Posterior vena cava (tissue), 2 donors: Measurements from ENCODE around the gene PTGES3L. TPM values are rescaled to one million over a fixed set of nuclear protein-coding genes. Genes with fewer than 3 reads are reported as not detected.

Source experiments
- DNase-seq: peaks from one replicate; pipeline ENCODE4 v3.0.0-alpha.2; 2020; ENCODE audit warnings: low spot score
- intact Hi-C, 2 donors: fragments of 100-400 bp; cut with DNase I; formaldehyde crosslinking; loops; one replicate each; pipeline versions ENCODE4 v1.14.1 to v1.14.2; 2022 to 2023
- long read RNA-seq, 2 donors: library from polyadenylated mRNA; unstranded; transcript quantifications; one replicate each; pipeline ENCODE4 v2.0.0, GENCODE V29; 2020 to 2021
- total RNA-seq, 2 donors: library from RNA; stranded (reverse); fragmentation: NEBNext Ultra II Directional; extraction: Animal tissue kit (Norgen Biotek cat#: 25700); gene quantifications; one replicate each; pipeline ENCODE4 v1.2.1, GENCODE V29; 2021
- donor health status: DM: yes; HTN: yes; CAD: no.
- donor health status: DM: yes; HTN: yes; CAD: no.

PTGES3L gene
- 10 to 100 TPM in 1 of 2 donors, 1 to 10 TPM in 1; 9.9 to 11.2 TPM for total RNA-seq
- long read RNA-seq, donor 1, partial matches to known transcripts, result 0 of 3 reads
- long read RNA-seq, donor 1, other reads (novel, unspliced or antisense), result 0 of 3 reads
- long read RNA-seq, donor 2, transcript PTGES3L-206 (7 exons, 855 nt), result major isoform, 11 of 13 reads
- long read RNA-seq, donor 2, partial matches to known transcripts, result 0 of 13 reads
- long read RNA-seq, donor 2, other reads (novel, unspliced or antisense), result 0 of 13 reads

GRCh38 chr17:42979511-42980273 is at the start of gene PTGES3L:
TSS of gene PTGES3L (minus strand) at chr17:42980080. CDS start at chr17:42980053, 27 bp downstream.
- peak; percentile 83 for DNase-seq
- intact Hi-C loops, result no loop called here

DNA sequence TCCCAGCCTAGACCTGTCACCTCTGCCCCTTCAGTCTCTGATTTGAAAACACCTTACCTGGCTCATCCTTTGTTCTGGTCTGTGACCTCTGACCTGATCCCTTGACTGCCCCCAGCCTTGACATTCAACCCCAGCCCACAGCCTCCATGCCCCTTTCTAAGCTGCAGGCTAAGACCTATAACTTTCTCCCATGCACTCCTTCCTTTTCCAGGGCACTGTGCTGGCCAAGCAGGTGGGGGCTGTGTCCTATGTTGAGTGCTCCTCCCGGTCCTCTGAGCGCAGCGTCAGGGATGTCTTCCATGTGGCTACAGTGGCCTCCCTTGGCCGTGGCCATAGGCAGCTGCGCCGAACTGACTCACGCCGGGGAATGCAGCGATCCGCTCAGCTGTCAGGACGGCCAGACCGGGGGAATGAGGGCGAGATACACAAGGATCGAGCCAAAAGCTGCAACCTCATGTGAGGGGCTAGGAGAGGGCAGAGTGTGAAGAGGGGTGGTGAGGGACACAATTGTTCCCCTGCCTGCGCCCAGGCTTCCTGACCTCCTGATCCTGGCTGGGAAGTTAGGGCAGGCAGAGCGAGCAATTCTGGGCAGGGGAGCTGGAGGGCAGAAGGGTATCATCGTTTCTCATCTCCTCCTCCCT is 48.5 kb upstream of the PTGES3L start:
- DNase-seq, result peak; percentile 43
- intact Hi-C loops, result loop anchor here in 1 of 2 donors (10.0 kb wide), 2 partner anchors 146 to 286 kb away; partner anchors contain the start of gene NBR1

DNA sequence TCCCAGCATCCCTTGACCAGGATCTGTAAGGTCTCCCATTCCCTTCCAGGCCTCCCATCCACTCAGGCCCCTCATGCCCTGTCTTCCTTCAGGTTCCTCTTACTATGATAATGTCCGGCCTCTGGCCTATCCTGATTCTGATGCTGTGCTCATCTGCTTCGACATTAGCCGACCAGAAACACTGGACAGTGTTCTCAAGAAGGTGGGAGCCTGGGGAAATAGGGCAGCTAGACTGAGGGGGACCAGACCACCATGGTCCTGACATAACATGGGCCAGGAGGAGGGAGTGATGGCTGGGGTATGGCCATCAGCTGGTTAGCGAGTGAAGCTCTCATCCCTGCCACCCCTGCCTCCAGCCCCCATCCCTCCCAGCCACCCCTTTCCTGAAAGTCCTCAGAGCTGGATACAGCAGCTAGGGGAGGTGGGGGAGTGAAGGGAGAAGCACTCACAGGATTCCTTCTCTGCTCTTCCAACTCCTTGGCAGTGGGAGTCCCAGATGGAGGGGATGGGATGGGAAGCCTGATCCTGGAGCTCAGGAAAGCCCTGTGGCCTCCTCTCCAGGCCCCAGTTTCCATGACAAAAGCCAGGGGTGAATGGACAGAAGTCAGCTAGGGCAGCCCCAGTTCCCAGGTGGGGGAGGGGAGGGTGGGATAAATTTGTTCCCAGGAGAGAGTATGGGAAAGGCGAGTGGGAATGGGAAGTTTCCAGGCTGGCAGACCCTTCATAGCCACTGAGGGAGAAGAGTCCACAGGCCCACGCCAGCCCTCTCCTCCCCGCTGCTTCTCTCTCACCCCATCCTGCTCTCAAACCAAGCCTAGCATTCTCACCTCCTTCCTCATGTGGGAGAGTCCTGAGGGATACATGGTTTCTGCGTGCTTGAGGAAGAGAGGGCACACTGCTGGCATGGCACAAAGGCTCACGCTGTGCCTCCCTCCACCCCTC is 47.5 kb upstream of the PTGES3L start:
- intact Hi-C loops, result loop anchor here in 1 of 2 donors (10.0 kb wide), 2 partner anchors 147 to 287 kb away; partner anchors contain the start of gene NBR1

GRCh38 chr17:43026595-43026994 is 46.7 kb upstream of the PTGES3L start:
- intact Hi-C loops, result loop anchor here in 1 of 2 donors (10.0 kb wide), 2 partner anchors 148 to 288 kb away; partner anchors contain the start of gene NBR1
- DNase-seq, result no peak

More for the DNA sequence above, 47.5 kb upstream of the PTGES3L start:
- DNase-seq, result peak; percentile 56

- intact Hi-C loops, result loop anchor here in 1 of 2 donors (10.0 kb wide), 2 partner anchors 149 to 289 kb away; partner anchors contain the start of gene NBR1
- DNase-seq, result no peak
These were observed 46.1 kb upstream of the PTGES3L start for GRCh38 chr17:43025766-43026537.

DNA sequence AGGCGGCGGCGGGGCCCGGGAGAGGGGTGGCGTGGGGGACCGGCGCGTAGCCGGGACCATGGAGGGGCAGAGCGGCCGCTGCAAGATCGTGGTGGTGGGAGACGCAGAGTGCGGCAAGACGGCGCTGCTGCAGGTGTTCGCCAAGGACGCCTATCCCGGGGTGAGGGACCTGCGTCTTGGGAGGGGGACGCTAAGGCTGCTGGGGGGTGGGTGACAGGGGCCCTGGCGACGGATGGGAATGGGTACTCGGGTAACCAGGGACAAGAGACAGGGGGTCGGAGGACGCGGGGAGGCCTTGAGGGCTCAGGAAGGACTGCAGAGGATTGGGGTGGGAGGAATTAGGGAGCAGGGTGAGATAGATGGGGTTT is 45.4 kb upstream of the PTGES3L start:
- intact Hi-C loops, result loop anchor here in 1 of 2 donors (10.0 kb wide), 2 partner anchors 150 to 290 kb away; partner anchors contain the start of gene NBR1
- DNase-seq, result no peak

DNA sequence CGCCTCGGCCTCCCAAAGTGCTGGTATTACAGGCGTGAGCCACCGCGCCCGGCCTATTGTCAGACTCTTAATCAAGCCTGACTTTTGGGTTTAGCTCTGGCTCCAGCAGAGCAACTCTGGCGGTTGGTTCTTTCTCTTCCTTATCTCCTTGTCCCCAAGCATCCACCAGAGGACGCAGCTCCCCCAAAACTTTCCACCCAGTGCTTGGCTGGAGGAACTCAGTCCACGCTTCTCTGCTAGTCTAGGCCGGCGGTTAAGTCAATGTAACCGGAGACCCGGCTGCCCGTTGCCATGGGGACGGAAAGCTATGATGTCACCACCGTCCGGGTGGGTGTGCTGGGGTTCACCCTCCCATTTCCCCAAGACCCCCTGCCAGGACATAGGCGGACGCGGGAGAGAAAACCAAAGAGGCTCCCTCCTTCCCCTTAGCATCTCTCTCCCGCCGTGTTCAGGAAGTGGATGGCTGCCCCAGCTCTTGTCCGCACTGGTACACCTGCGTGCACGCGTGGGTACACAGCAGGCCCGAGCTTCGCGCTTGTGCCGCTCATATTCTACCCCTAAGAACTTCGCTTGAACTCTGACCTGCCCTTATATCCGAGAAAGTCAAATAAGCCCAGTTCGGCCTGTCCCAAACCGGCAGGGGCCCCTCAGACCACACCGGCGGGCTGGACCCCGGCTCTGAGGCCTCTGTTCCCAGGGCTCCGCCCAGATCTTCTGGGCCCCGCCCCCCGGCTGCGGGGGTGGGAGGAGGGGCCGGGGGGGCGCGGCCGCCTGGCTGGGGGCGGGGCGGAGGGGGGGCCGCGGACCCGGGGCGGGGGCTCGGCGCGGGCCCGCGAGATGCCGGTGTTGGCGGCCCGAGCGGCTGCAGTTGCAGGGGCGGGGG is 44.8 kb upstream of the PTGES3L start, which contains the start of gene RND2:
Gene RND2, plus strand, starts transcription at position 825 of the 883 bp plus-strand sequence. CDS start 117 bp downstream, outside the sequence.
- DNase-seq, result peak; percentile 96

DNA sequence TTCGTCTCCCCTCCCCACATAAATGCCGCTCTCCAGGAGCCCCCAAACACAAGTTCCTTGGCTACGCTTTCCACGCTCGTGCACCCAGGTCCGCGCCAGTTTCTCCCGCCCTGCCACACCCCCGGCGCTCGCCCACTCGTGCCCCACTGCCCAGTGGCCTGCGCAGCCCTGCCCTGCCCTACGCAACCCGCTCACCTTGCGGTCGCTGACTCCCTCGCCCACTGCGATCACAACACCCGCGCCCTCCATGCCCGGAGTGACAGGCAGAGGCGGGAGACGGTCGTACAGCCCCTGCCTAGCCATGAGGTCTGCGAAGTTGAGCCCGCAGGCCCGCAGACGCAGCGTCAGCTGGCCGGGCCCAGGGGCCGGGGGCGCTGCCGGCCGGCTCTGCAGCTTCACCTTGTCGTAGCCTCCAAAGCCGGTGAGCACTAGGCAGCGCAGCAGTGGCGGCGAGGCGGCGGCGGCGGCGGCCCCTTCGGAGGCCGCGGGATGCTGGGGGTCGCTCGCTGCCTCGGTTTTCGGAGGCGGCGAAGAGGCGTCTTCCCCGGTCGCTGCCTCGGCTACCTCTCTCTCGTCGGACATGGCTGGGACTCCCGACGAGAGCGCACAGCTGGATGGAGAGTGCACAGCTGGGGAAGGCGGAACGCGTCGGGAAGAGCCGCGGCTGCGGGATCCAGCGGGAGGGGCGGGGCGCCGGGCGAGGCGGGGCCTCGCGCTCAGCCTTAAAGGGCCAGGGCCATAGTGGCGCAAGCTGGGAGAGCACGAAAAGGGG is 42.0 kb upstream of the PTGES3L start, which contains the start of gene VAT1:
Gene VAT1, minus strand, starts transcription at position 645 of the 772 bp plus-strand sequence. Its CDS starts 63 bp downstream, at position 582.
- intact Hi-C loops, result loop anchor here (5.0 to 10.0 kb wide), 3 partner anchors 105 to 293 kb away; partner anchors contain the start of genes BRCA1 (in 1 of the 2) and NBR1 (in 1 of the 2)
- peak; percentile 93 for DNase-seq

More for the DNA sequence above, 44.8 kb upstream of the PTGES3L start, which contains the start of gene RND2:
- intact Hi-C loops, result loop anchor here (5.0 to 10.0 kb wide), 3 partner anchors 103 to 290 kb away; partner anchors contain the start of genes BRCA1 (in 1 of the 2) and NBR1 (in 1 of the 2)

GRCh38 chr17:43020789-43021740 is 41.2 kb upstream of the PTGES3L start:
- peak; percentile 93 for DNase-seq
- intact Hi-C loops, result loop anchor here (5.0 to 10.0 kb wide), 3 partner anchors 106 to 294 kb away; partner anchors contain the start of genes BRCA1 (in 1 of the 2) and NBR1 (in 1 of the 2)

DNA sequence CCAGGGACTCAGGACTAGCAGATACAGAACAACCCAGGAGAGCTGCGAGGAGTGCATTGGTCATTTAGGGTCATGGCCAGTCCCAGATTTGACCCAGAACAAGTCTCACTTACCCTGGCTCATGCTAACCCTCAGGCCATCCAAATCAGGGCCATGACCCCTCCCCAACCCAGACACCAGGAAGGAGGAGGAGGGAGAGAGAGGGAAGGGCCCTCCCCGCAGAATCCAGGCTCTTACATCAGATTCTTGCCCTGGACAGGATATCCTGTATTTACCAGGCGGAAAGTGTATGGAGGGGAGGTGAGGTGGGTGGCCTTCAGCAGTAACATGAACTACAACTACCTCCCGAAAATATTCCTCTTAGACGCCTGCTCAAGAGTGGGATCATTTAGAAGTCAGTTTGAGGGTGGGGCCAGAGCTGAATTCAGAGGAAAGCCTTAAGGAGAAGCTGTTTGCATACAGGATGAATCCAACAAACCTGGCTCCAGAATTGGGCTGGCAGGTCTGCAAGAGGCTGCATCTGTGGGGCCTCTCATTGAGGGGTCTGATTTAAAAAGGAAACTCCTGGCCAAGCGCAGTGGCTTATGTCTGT is 40.2 kb upstream of the PTGES3L start:
- intact Hi-C loops, result loop anchor here (5.0 to 10.0 kb wide), 3 partner anchors 107 to 295 kb away; partner anchors contain the start of genes BRCA1 (in 1 of the 2) and NBR1 (in 1 of the 2)
- no peak for DNase-seq

- no peak for DNase-seq
- intact Hi-C loops, result loop anchor here in 1 of 2 donors (10.0 kb wide), 1 partner anchor 155 kb away; the partner anchor contains the start of gene NBR1
These were observed 39.5 kb upstream of the PTGES3L start for GRCh38 chr17:43019418-43019817.

GRCh38 chr17:43018932-43019331 is 39.1 kb upstream of the PTGES3L start:
- no peak for DNase-seq
- intact Hi-C loops, result loop anchor here in 1 of 2 donors (10.0 kb wide), 1 partner anchor 156 kb away; the partner anchor contains the start of gene NBR1

DNA sequence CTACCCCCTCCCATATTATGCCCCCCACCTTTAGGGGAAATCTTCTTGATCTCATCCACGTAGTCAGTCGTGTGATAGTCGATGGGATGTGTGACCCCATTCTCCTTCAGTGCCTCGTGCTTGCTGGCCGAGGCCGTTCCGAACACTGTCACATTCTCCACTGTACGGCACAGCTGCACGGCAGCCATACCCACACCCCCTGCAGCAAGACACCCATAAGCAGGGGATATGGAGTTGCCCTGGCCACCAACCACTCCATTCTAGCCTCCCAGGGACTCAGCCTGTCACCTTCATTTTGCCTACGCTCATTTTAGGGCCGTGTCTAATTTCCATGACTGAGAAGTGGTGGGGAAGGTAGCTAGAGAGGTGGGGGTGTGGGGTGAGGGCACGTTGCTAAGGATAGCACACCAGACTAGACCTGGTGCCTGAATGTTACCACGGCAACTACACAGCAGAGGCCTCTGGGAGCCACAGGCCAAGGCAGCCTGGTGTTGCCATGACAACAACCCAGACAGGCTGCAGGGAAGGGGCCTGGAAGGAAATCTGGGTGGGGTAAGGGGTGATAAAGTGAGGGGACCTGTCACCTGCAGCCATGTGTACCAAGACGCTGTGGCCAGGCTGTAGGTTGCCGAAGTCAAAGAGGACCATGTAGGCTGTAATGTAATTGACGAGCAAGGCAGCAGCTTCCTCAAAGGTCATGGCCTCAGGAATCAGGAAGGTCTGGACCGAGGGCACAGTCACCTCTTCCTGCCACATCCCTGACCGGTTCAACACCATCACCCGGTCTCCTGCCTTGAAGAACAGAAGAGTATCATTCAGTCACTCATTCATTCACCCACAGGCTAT is 38.4 kb upstream of the PTGES3L start:
- no peak for DNase-seq
- intact Hi-C loops, result loop anchor here in 1 of 2 donors (10.0 kb wide), 1 partner anchor 157 kb away; the partner anchor contains the start of gene NBR1
